GM12878 (cell line): ENCODE measurements around the gene NLGN1. TPM values are rescaled to one million over a fixed set of nuclear protein-coding genes. Genes with fewer than 3 reads are reported as not detected.

Source experiments
- ATAC-seq: fragments of 200-7000 bp; cut with Tn5 transposase; 3 replicates; pipeline ENCODE4 v1.9.1; 2020; ENCODE audit warnings: mild to moderate bottlenecking, moderate library complexity
- BruUV-seq: library from RNA; stranded (reverse); fragments of 400-500 nt; replicated peaks from 2 replicates; lab custom pipeline; 2021; lab: Mats Ljungman, UMichigan
- CTCF ChIA-PET: fragments of 300-600 bp; sonication (Branson Sonifier 250); formaldehyde crosslinking; extraction: SDS; loops from one replicate; lab custom pipeline; 2021; ENCODE audit warnings: inconsistent platforms; lab: Yijun Ruan, JAX
- POLR2A ChIA-PET: fragments of 350-600 bp; formaldehyde crosslinking; extraction: SDS; loops from one replicate; lab custom pipeline; 2021; ENCODE audit warnings: inconsistent platforms; lab: Charles Lee
- RAD21 ChIA-PET: fragments of 300-600 bp; sonication (Branson Sonifier 250); formaldehyde crosslinking; loops from one replicate; lab custom pipeline; 2023; ENCODE audit warnings: antibody characterized with exemption; ENCODE audit not compliant: unreplicated experiment; lab: Charles Lee
- SMC1A ChIA-PET: fragments of 300-600 bp; sonication (Branson Sonifier 250); formaldehyde crosslinking; loops from one replicate; lab custom pipeline; 2023; ENCODE audit not compliant: unreplicated experiment, uncharacterized antibody; lab: Charles Lee
- DNase-seq: peaks from one replicate; pipeline ENCODE4 v3.0.0-alpha.2; 2011; ENCODE audit warnings: low read depth, low spot score
- FAIRE-seq: peaks from 3 replicates; lab custom pipeline; 2011; peaks lifted over from hg19 to GRCh38; lab: Jason Lieb, UNC
- H2AFZ ChIP-seq: 2 replicates; pipeline ENCODE4 v1.6.0; 2011; ENCODE audit warnings: low read depth, low read length, control low read depth; ENCODE audit not compliant: control insufficient read depth
- H3K27ac ChIP-seq: 2 replicates; pipeline ENCODE4 v1.5.1; 2011; ENCODE audit warnings: control low read depth; ENCODE audit not compliant: control insufficient read depth, insufficient read depth
- H3K27me3 ChIP-seq, 2 experiments: replicated peaks in 1 of 2; 2 replicates each; pipeline versions ENCODE4 v1.6.0 to v1.6.1; 2011; ENCODE audit warnings: low read length in 1 of 2; ENCODE audit not compliant: control insufficient read depth in 2 of 2, insufficient read depth in 2 of 2
- H3K36me3 ChIP-seq, 2 experiments: 2 replicates each; pipeline ENCODE4 v1.5.1; 2011; ENCODE audit warnings: low read length in 1 of 2; ENCODE audit not compliant: control insufficient read depth in 2 of 2, insufficient read depth in 2 of 2
- H3K4me1 ChIP-seq: 2 replicates; pipeline ENCODE4 v1.6.1; 2011; ENCODE audit warnings: mild to moderate bottlenecking, low read length, moderate library complexity, mixed read lengths; ENCODE audit not compliant: control insufficient read depth, insufficient read depth
- H3K4me2 ChIP-seq: 2 replicates; pipeline ENCODE4 v1.6.0; 2011; ENCODE audit warnings: control low read depth; ENCODE audit not compliant: control insufficient read depth, insufficient read depth
- H3K4me3 ChIP-seq: fragments of 200-600 bp; sonication (generic); 2 replicates; pipeline ENCODE4 v1.5.1; 2016
- H3K79me2 ChIP-seq: 2 replicates; pipeline ENCODE4 v1.6.0; 2011; ENCODE audit warnings: low read length; ENCODE audit not compliant: control insufficient read depth, insufficient read depth
- H3K9ac ChIP-seq: 2 replicates; pipeline ENCODE4 v1.8.0; 2011; ENCODE audit warnings: low read length, control low read depth, mixed read lengths; ENCODE audit not compliant: control insufficient read depth, insufficient read depth
- H3K9me3 ChIP-seq: replicated peaks from 3 replicates; pipeline ENCODE4 v1.5.1; 2011; ENCODE audit warnings: mild to moderate bottlenecking, low read length; ENCODE audit not compliant: control insufficient read depth, insufficient read depth
- H4K20me1 ChIP-seq: 2 replicates; pipeline ENCODE4 v1.6.0; 2011; ENCODE audit not compliant: control insufficient read depth, insufficient read depth
- CHD2 ChIP-seq: IDR thresholded peaks from 2 replicates; pipeline ENCODE4 v1.6.1; 2011; ENCODE audit warnings: low read depth, low read length, improper control_type of control experiment, borderline replicate concordance
- GATAD2B ChIP-seq: fragments of 450-650 bp; conservative IDR thresholded peaks from 2 replicates; pipeline ENCODE4 v1.6.1; 2017; ENCODE audit warnings: low read depth, mild to moderate bottlenecking, moderate library complexity
- KDM1A ChIP-seq: fragments of 200-600 bp; sonication (generic); IDR thresholded peaks from 2 replicates; pipeline ENCODE4 v1.6.1; 2016; ENCODE audit warnings: borderline replicate concordance
- NFXL1 ChIP-seq: fragments of 450-650 bp; IDR thresholded peaks from 2 replicates; pipeline ENCODE4 v1.6.1; 2017; ENCODE audit warnings: antibody characterized with exemption, mild to moderate bottlenecking, borderline replicate concordance
- PAX8 ChIP-seq: fragments of 450-650 bp; IDR thresholded peaks from 2 replicates; pipeline ENCODE4 v1.6.1; 2017; ENCODE audit warnings: mild to moderate bottlenecking, moderate library complexity
- PML ChIP-seq: IDR thresholded peaks from 2 replicates; pipeline ENCODE4 v1.6.1; 2012; ENCODE audit warnings: low read length, inconsistent platforms
- SPI1 ChIP-seq: IDR thresholded peaks from 2 replicates; pipeline ENCODE4 v1.6.1; 2011; ENCODE audit warnings: low read depth, mild to moderate bottlenecking, low read length, moderate library complexity, borderline replicate concordance; ENCODE audit not compliant: insufficient read depth
- WGBS: methylation state at CpG from one replicate; pipeline ENCODE4 v1.1.6; 2016; ENCODE audit warnings: low lambda C conversion rate; ENCODE audit not compliant: insufficient replicate concordance, insufficient coverage; ENCODE audit errors: missing lambda C conversion rate; 5-methylcytosine and 5-hydroxymethylcytosine counted together
- in situ Hi-C: fragments of 300-500 bp; cut with MboI; formaldehyde crosslinking; loops from 9 replicates; pipeline ENCODE4 v1.14.3; 2018; ENCODE audit warnings: mixed read lengths
- intact Hi-C: fragments of 100-400 bp; cut with micrococcal nuclease; formaldehyde crosslinking; loops from one replicate; pipeline ENCODE4 v1.14.2; 2022; ENCODE audit not compliant: unreplicated experiment
- polyA plus RNA-seq, 11 experiments: library from polyadenylated mRNA; depleted of rRNA in 4 of 11; unstranded in 6 of 11; stranded (reverse) in 5 of 11; fragments of >200 nt; fragmentation: Nextera tagmentation in 4 of 11; fragmentation: Illumina TruSeq in 1 of 11; extraction: Ambion mirVana in 4 of 11; extraction: Trizol in 1 of 11; gene quantifications; 1 replicate in 1 of 11; 2 replicates in 10 of 11; pipeline versions ENCODE4 v1.2.1 to v1.2.3, GENCODE V29; 2011 to 2016; ENCODE audit warnings: inconsistent platforms in 2 of 11, missing spikeins in 2 of 11, low read depth in 1 of 11
- total RNA-seq, 4 experiments: library from RNA; depleted of rRNA in 3 of 4; stranded (reverse); fragments of >200 nt in 3 of 4; fragmentation: Illumina TruSeq in 1 of 4; extraction: Trizol in 1 of 4; gene quantifications; 2 replicates each; pipeline versions ENCODE4 v1.2.1 to v1.2.3, GENCODE V29; 2013 to 2021
- TF ChIP-seq, protein P1 (sequence below): fragments of 450-650 bp; IDR thresholded peaks from 2 replicates; pipeline ENCODE4 v1.6.1; 2017; ENCODE audit warnings: mild to moderate bottlenecking
- TF ChIP-seq, protein P2 (sequence below): fragments of 450-650 bp; IDR thresholded peaks from 2 replicates; pipeline ENCODE4 v1.6.1; 2017; ENCODE audit warnings: mild to moderate bottlenecking, low read depth, inconsistent platforms; ENCODE audit not compliant: poor library complexity, severe bottlenecking
- TF ChIP-seq, protein P3 (sequence below): IDR thresholded peaks from 2 replicates; pipeline ENCODE4 v1.6.1; 2012; ENCODE audit warnings: low read depth, low read length, improper control_type of control experiment

NLGN1 gene
- total and polyA plus RNA-seq, 10 of the 15 experiments (the other 5 are each of a cell fraction or from before 2014, with no cell fraction given) = not detected

DNA sequence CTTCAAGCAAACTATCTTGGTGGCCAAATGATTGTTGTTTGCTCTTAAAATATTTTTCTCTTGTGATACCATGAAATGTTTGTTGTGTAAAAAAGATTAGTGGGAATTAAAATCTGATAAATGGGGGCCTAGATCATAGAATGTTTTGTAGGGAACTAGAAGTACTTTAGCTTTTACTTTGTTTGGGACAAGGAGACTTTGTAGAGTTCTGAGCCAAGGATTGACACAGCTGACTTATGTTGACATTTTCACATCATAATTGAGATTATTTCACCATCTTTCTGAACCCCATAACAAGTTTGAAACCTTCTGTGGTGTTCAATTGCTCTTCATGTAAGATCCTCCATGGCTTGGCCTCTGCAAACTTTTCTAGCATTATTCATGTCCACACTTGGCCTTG is 235.4 kb downstream of the NLGN1 start:
- H3K36me3 ChIP-seq = no peaks in the 10 kb centered on the region
- H3K9ac ChIP-seq = no peak overlapping the region
- POLR2A ChIA-PET = no interaction called here
- H3K4me2 ChIP-seq = no peak overlapping the region
- no peak for DNase-seq
- no TSS peak for BruUV-seq
- H3K27ac ChIP-seq = no peak overlapping the region
- H3K27me3 ChIP-seq = no peaks in the 10 kb centered on the region
- SMC1A ChIA-PET = no interaction called here
- H4K20me1 ChIP-seq = no peaks in the 10 kb centered on the region
- in situ Hi-C loops (no loop called here), intact Hi-C loops (no loop called here)
- no peak overlapping the region for H3K4me3 ChIP-seq
- no peaks in the 10 kb centered on the region for H3K9me3 ChIP-seq
- no peak for ATAC-seq
- no peaks in the 10 kb centered on the region for H3K4me1 ChIP-seq
- CTCF ChIA-PET = no interaction called here
- no peak overlapping the region for H2AFZ ChIP-seq
- no peak for TF ChIP-seq NFXL1
- no peak for TF ChIP-seq KDM1A
- no peak for TF ChIP-seq PML
- TF ChIP-seq CHD2 = no peak
- RAD21 ChIA-PET = no interaction called here
- no peaks in the 10 kb centered on the region for H3K79me2 ChIP-seq
- no peak for FAIRE-seq

DNA sequence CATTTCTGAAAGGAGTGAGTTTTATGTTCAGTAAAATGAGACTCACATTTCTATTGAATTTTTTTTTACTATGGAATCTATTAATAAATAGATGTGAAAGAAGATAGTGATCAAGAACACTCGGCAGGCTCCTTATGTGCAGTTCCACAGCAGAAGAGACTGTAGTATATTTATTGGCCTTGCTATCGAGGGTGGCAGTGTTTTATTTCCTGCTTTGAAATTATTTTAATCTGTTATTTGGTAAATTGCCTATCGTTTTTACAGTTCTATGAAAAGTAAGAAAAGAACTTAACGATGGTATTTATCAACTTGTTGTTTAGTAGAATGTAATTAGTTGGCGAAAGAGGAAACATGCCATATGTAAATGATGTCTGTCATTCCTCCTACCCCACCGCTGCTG is 238.3 kb downstream of the NLGN1 start:
- no peaks in the 10 kb centered on the region for H3K4me1 ChIP-seq
- in situ Hi-C loops (no loop called here), intact Hi-C loops (no loop called here)
- H3K79me2 ChIP-seq = no peaks in the 10 kb centered on the region
- CTCF ChIA-PET = no interaction called here
- 32% methylated on average over 6 of the region's 6 CpGs for WGBS
- POLR2A ChIA-PET = no interaction called here
- no TSS peak for BruUV-seq
- SMC1A ChIA-PET = no interaction called here
- no peak overlapping the region for H3K27ac ChIP-seq
- no peaks in the 10 kb centered on the region for H3K9me3 ChIP-seq
- no peaks in the 10 kb centered on the region for H3K27me3 ChIP-seq
- no peaks in the 10 kb centered on the region for H3K36me3 ChIP-seq
- H2AFZ ChIP-seq = no peak overlapping the region
- H4K20me1 ChIP-seq = no peaks in the 10 kb centered on the region
- no peak overlapping the region for H3K4me3 ChIP-seq
- FAIRE-seq (no peak), ATAC-seq (no peak), DNase-seq (no peak)
- H3K4me2 ChIP-seq = no peak overlapping the region
- no peak for TF ChIP-seq PAX8
- TF ChIP-seq, protein P1, sequence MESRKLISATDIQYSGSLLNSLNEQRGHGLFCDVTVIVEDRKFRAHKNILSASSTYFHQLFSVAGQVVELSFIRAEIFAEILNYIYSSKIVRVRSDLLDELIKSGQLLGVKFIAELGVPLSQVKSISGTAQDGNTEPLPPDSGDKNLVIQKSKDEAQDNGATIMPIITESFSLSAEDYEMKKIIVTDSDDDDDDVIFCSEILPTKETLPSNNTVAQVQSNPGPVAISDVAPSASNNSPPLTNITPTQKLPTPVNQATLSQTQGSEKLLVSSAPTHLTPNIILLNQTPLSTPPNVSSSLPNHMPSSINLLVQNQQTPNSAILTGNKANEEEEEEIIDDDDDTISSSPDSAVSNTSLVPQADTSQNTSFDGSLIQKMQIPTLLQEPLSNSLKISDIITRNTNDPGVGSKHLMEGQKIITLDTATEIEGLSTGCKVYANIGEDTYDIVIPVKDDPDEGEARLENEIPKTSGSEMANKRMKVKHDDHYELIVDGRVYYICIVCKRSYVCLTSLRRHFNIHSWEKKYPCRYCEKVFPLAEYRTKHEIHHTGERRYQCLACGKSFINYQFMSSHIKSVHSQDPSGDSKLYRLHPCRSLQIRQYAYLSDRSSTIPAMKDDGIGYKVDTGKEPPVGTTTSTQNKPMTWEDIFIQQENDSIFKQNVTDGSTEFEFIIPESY = no peak
- no peak for TF ChIP-seq SPI1
- TF ChIP-seq, protein P2, sequence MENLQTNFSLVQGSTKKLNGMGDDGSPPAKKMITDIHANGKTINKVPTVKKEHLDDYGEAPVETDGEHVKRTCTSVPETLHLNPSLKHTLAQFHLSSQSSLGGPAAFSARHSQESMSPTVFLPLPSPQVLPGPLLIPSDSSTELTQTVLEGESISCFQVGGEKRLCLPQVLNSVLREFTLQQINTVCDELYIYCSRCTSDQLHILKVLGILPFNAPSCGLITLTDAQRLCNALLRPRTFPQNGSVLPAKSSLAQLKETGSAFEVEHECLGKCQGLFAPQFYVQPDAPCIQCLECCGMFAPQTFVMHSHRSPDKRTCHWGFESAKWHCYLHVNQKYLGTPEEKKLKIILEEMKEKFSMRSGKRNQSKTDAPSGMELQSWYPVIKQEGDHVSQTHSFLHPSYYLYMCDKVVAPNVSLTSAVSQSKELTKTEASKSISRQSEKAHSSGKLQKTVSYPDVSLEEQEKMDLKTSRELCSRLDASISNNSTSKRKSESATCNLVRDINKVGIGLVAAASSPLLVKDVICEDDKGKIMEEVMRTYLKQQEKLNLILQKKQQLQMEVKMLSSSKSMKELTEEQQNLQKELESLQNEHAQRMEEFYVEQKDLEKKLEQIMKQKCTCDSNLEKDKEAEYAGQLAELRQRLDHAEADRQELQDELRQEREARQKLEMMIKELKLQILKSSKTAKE = no peak
- TF ChIP-seq, protein P3, sequence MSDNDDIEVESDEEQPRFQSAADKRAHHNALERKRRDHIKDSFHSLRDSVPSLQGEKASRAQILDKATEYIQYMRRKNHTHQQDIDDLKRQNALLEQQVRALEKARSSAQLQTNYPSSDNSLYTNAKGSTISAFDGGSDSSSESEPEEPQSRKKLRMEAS = no peak
- no peak for TF ChIP-seq GATAD2B
- RAD21 ChIA-PET = no interaction called here
- H3K9ac ChIP-seq = no peak overlapping the region
